ENCODE data around the gene WNT7B.

GRCh38 chr22:45977551-45978274 is 751 bp upstream of the WNT7B start:
- no peak for TF ChIP-seq CTCF (IDR thresholded peaks at IDR 0.05)
- no peak for TF ChIP-seq POLR2AphosphoS5 (IDR thresholded peaks at IDR 0.05)
- no peak for TF ChIP-seq POLR2A (IDR thresholded peaks at IDR 0.05)
